ENCODE measurements around the gene ARSB. TPM values are rescaled to one million over a fixed set of nuclear protein-coding genes. Genes with fewer than 3 reads are reported as not detected.

ARSB gene
- total and polyA plus RNA-seq, 12 donors: 1.9 to 24.5 (median 14.5) TPM

GRCh38 chr5:78979909-78980308, 5.2 kb downstream of the ARSB start:
- Histone ChIP-seq H3K36me3 (replicated peaks in 1 of 2) (no peaks in the 10 kb centered on the region), H3K4me1 (replicated peaks in 1 of 2) (peaks cover 0 to 9% of the 10 kb centered on the region in 2 donors), H3K9me3 (replicated peaks in 1 of 3) (no peaks in the 10 kb centered on the region), H3K4me3 (no peak overlapping the region), H3K27ac (no peak overlapping the region), H3K27me3 (no peaks in the 10 kb centered on the region)
- TF ChIP-seq, protein P1, sequence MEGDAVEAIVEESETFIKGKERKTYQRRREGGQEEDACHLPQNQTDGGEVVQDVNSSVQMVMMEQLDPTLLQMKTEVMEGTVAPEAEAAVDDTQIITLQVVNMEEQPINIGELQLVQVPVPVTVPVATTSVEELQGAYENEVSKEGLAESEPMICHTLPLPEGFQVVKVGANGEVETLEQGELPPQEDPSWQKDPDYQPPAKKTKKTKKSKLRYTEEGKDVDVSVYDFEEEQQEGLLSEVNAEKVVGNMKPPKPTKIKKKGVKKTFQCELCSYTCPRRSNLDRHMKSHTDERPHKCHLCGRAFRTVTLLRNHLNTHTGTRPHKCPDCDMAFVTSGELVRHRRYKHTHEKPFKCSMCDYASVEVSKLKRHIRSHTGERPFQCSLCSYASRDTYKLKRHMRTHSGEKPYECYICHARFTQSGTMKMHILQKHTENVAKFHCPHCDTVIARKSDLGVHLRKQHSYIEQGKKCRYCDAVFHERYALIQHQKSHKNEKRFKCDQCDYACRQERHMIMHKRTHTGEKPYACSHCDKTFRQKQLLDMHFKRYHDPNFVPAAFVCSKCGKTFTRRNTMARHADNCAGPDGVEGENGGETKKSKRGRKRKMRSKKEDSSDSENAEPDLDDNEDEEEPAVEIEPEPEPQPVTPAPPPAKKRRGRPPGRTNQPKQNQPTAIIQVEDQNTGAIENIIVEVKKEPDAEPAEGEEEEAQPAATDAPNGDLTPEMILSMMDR (IDR thresholded peaks at IDR 0.05): no peak
- no peak for TF ChIP-seq POLR2A (IDR thresholded peaks at IDR 0.05)
- no peak for DNase-seq
- intact Hi-C loops (cut with DNase I): no loop called here

DNA sequence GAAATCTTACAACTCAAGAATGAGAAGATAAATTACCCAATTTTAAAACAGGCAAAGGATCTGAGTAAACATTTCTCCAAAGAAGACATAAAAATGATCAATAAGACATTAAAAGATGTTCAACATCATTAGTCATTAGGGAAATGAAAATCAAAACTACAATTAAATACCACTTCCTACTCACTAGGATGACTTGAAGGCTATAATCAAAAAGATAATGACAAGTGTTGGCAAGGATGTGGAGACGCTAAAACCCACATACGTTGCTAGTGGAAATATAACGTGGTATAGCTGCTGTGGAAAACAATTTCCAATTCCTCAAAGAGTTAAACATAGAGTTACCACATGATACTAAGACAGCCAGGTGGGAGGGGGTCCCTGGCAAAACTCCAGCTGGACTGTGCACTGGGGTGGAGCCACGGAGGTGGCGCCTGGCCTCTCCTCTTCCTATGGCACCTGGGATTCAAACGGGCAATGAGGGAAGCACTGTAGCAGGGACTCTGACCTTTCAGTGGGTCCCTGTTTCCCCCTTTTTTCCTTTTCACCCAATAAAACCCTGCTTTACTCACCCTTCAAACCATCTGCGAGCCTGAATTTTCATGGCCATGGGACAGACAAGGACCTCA, 5.9 kb downstream of the ARSB start:
- H3K9me3 ChIP-seq (replicated peaks in 1 of 3): no peaks in the 10 kb centered on the region
- no peak for TF ChIP-seq POLR2A (IDR thresholded peaks at IDR 0.05)
- TF ChIP-seq, protein P1 (IDR thresholded peaks at IDR 0.05): no peak
- H3K27me3 ChIP-seq: no peaks in the 10 kb centered on the region
- no peaks in the 10 kb centered on the region for H3K36me3 ChIP-seq (replicated peaks in 1 of 2)
- WGBS, 4 donors: 77 to 91% (median 86%) methylated on average over 7 of the region's 7 CpGs
- intact Hi-C loops (cut with DNase I): no loop called here
- DNase-seq: no peak
- H3K4me1 ChIP-seq (replicated peaks in 1 of 2): peaks cover 0 to 9% of the 10 kb centered on the region in 2 donors
- no peak overlapping the region for H3K4me3 ChIP-seq
- no peak overlapping the region for H3K27ac ChIP-seq

DNA sequence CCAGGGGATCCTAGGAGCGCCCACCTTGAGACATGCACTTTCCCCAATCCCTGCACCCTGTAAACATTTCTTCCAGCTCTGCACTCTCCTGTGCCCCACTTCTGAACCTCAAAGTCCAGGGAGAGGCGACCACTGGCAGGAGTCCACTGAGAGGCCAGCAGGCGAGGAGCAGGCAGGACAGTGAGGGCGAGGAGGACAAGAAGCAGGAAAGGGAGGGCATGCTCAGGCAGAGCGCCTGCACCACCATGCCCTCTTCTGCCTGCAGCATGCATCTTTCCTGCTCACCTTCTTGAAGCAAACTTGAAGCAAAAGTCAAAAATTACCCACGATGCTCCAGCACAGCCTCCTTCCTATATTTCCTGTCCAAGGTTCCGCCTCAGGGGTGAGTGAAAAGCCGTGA, 10.1 kb downstream of the ARSB start:
- Histone ChIP-seq H3K9me3 (replicated peaks in 1 of 3) (no peaks in the 10 kb centered on the region), H3K4me1 (replicated peaks in 1 of 2) (peaks cover 5 to 8% of the 10 kb centered on the region in 2 donors), H3K36me3 (replicated peaks in 1 of 2) (no peaks in the 10 kb centered on the region), H3K4me3 (no peak overlapping the region), H3K27me3 (no peaks in the 10 kb centered on the region), H3K27ac (no peak overlapping the region)
- intact Hi-C loops (cut with DNase I): no loop called here
- no peak for DNase-seq
- TF ChIP-seq POLR2A (IDR thresholded peaks at IDR 0.05): no peak
- TF ChIP-seq, protein P1 (IDR thresholded peaks at IDR 0.05): no peak
- WGBS, 4 donors: 89 to 96% (median 92%) methylated on average over 8 of the region's 8 CpGs

DNA sequence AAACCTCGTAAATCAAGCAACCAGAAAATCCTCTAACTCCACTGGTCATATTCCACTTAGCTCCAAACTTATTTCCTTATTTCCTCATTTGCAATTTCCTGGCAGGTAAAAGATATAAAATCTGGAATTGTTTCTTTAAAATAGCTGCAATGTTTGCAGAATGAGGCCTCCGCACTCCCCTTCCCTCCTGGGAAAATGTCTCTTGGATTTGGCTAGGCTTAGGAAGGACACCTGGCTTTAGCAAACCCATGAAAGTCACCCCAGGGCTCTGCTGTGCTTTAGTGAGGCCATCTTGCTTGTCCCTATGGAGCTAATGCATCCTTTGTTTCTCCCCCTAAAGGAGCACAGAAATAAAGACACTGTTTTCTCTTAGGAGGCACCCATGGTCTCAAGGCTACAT, 10.5 kb downstream of the ARSB start:
- Histone ChIP-seq H3K9me3 (replicated peaks in 1 of 3) (no peaks in the 10 kb centered on the region), H3K4me1 (replicated peaks in 1 of 2) (peaks cover 5 to 8% of the 10 kb centered on the region in 2 donors), H3K27ac (no peak overlapping the region), H3K36me3 (replicated peaks in 1 of 2) (no peaks in the 10 kb centered on the region), H3K4me3 (no peak overlapping the region), H3K27me3 (no peaks in the 10 kb centered on the region)
- 87 to 95% (median 90%) methylated on average over 2 of the region's 2 CpGs for WGBS, 4 donors
- TF ChIP-seq POLR2A (IDR thresholded peaks at IDR 0.05): no peak
- no peak for DNase-seq
- intact Hi-C loops (cut with DNase I): no loop called here

DNA sequence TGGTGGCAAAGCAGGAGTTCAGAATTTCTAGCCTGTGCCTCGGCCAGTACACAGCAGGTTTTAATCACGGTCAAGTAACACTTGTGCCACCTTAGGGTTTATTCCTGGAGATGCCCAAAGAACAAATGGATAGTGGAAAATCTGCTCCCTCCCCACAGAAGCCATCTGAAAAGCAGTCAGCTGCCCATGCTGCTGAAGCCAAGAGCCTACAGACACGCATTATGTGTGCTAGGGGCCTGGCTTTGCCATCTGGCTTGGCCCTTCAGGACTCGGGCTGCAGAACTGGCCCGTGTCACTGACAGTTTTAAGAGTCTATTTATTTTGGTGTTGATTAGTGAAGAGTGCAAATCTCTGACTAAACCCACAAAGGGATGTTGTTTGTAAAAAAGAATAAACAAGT, 11.1 kb downstream of the ARSB start:
- Histone ChIP-seq H3K27me3 (no peaks in the 10 kb centered on the region), H3K4me3 (no peak overlapping the region), H3K9me3 (replicated peaks in 1 of 3) (no peaks in the 10 kb centered on the region), H3K36me3 (replicated peaks in 1 of 2) (no peaks in the 10 kb centered on the region), H3K27ac (no peak overlapping the region), H3K4me1 (replicated peaks in 1 of 2) (peaks cover 5 to 8% of the 10 kb centered on the region in 2 donors)
- WGBS, 4 donors: 91 to 93% (median 93%) methylated on average over 5 of the region's 5 CpGs
- DNase-seq: no peak
- intact Hi-C loops (cut with DNase I): no loop called here
- no peak for TF ChIP-seq POLR2A (IDR thresholded peaks at IDR 0.05)
- TF ChIP-seq, protein P1 (IDR thresholded peaks at IDR 0.05): no peak
